Erythroblast (primary cell): Measurements from ENCODE around the gene POLDIP3.

Experiments
- GATA1 ChIP-seq: IDR thresholded peaks from 2 replicates; pipeline ENCODE4 v1.6.1; 2011; ENCODE audit warnings: low read depth, mild to moderate bottlenecking, control low read depth, low read length, moderate library complexity
- POLR2A ChIP-seq: IDR thresholded peaks from 2 replicates; pipeline ENCODE4 v1.6.1; 2011; ENCODE audit warnings: mild to moderate bottlenecking, low read length

DNA sequence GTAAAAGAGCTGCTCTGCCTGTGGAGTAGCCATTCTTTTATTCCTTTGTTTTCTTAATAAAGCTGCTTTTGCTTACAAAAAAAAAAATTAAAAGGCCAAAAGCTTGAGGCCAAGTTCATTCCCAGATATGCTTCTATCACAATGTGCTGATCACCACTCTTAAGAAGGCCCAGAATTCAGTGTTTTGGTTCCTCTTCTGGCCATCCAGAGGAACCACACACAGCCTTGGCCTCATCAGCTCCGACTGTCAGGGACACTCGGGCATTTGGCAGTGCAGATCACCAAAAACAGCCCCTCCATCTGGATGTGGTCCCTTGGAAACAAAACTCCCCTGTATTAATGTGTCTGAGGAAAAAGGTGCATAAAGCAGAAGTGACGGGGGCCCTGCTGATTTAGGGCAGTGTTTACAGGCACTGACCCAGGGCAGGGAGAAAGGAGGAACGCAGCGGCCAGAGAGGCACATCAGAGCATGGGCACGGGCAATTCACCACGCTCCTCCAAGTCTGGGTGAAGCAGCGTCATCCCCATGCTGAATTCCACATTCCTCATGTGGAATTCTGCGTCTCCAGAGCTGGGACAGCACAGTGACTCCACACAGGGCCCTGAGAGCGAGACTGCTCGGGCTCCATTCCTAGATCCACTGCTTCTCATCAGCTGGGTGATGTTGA is 17.7 kb downstream of the POLDIP3 start:
- TF ChIP-seq POLR2A (no peak), GATA1 (no peak)
